ENCODE measurements around the gene UBL4B.
"Not testable (repeated sequence)": the region's sequence is repeated elsewhere in the genome, so short reads cannot be mapped to it uniquely, and the experiment has no call there.

The UBL4B gene, protein sequence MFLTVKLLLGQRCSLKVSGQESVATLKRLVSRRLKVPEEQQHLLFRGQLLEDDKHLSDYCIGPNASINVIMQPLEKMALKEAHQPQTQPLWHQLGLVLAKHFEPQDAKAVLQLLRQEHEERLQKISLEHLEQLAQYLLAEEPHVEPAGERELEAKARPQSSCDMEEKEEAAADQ

DNA sequence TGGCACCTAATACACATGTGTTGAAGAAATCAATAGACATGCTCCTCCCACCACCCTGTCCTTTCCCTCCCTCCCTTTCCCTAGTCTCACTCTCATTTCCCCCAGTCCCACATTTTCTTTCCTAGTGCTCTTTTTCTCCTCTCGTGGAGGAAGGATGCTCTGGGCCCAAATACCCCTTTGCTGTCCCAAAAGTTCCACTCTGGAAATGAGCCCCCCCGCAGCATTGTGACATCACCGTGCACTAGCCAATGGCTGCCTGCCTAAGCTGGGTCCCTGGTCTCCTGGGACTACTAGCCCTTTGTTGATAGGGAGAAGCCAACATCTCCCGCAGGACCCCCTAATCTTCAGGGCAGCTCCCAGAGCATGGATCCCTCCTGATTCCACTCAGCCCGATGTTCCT lies at the start of gene UBL4B:
Gene UBL4B (plus strand): TSS at position 301 of the 400 bp plus-strand sequence. CDS start 92 bp downstream, at position 393.
- DNase-seq, result no peak

DNA sequence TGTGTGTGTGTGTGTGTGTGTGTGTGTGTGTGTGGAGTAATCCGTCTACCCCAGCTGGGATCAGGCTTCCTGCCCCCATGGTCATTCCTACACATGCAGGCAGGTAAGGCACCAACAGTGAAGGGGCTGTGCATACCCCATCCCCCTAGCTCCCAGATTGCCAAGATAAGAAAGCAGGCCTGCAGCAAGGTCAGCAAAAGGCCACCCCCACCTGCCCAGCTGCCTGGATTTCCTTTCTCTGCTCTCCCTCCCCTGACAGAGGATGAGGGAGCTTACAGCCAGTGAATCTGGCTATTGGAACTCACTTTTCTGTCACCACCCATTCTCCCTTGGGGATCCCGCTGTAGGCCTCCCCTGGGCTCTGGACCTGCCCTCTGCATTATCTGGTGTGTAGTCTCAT lies 49.6 kb upstream of the UBL4B start:
- DNase-seq, result no peak

DNA sequence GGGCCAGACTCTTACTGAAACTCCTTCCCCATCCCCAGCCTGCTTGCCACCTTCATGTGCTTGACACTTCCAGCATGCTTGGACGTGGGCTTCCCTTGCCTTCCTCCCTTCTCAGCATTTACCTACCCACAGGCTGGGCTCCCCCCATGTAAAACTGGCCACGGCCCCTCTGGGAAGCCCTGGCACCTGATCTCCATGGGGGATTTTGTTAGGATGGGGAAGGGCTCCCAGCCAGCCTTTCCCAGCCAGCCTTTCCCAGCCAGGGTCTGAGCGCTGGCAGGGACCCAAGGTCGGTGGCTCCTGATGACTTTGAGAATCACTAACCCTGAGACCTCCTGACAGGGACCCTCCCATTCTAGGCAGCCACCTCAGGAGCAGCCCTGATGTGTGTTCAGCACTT lies 48.5 kb upstream of the UBL4B start:
- no peak for DNase-seq

DNA sequence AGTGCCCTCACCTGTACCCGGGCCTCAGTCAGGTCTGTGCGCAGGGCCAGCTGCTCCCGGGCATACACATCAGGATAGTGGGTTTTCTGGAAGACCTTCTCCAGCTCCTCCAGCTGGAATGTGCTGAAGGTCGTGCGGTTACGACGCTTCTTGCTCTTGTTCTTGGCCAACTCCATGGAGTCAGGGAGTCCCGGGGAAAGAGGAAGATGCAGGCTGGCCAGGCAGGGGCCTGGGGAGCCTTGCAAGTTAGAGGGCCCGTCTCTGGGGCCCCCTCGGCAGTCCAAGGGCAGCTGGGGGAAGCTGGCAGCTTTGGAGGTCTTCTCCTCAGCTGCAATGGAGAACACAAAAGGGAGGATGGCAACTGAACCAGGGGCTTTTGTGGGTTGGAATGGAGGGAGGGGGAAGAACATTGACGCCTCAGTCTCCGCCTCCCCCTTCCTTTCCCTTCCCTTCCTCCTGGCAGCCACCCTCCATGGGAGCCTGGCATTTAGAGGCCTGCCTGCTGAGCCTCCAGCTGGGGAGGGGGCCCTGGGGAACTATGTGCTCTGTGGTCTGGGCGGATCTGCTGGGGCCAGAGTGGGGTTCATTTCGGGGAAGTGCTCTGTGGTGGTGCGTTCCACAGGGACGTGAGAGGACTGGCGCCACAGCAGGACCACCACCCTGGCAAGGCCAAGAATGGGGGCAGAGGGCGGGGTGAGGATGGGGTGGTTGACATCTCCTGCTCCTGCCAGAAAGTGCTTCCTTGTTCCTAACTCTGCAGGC lies 47.5 kb upstream of the UBL4B start:
- DNase-seq, result no peak

DNA sequence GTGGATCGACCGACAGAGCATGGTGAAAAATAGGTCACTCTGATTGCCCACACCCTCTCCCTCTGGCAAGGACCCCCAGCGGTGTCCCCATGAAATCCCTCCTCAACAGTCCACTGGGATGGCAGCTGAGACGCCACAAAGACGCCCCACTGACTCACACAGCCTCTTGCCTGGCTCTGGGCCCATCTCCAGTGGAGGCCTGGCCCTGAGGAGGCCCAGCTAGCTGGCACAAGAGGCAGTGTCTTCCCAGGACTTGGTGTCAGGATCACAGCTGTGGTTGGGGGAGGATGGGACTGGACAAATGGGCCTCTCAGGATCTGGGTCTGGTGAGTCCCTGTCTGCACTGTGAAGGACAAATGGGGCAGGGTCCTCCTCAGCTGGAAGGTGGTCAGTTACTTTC lies 46.4 kb upstream of the UBL4B start:
- no peak for DNase-seq

DNA sequence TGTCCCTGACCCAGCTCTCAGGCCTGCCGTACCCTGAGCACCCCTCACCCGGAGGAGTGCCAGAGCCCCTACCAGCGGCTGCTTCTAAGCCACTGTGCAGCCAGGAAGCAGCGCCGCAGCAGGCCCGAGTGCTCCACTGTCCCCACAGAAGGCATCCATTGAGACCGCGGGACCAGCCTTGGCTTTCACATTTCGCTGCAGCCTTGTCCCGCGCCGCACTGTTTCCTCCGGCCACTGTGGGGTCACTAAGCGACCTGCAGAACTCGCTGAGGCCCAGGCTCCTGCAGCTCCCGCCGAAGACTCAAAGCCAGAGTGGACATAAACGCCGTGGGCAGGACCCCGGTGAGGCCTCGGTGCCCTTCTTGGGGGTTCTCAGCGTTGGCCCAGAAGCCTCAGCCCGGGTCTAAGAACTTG lies 44.8 kb upstream of the UBL4B start:
- no peak for DNase-seq

DNA sequence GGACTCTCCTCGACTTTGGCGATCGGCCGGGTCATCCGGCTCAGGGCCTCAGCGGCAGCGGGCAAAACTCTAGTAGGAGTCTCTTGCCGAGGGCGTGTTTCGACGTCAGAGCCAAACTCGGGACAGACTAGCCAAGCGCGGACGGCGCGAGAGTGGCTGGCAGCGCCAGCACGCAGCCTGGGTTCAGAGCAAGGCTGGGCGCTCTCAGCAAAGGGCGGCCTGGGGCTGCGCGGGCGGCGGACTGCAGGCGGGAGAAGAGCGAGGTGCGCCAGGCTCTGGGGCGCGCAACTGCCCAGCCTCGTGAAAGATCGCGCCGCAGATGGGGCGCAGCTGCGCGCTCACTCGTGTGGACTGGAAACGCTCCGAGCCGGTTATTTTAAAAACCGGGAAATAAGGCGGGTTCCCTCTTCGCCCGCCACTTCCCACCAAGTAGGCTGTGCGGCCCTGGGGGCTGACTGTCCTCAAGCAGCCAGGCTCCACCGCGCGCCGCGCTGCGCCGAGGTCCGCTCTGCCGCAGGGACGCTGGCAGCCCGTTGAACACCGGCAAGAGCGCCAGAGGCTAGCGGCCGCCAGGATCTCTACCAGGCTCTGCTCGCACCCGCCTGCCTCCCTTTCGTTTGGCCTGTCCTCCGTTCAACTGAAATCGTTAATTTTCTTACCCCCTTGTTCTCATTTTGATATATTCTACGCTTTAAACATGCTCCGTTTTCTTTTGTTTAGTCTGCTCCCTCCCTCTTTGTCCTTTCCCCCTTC lies 44.2 kb upstream of the UBL4B start:
- DNase-seq, result no peak

DNA sequence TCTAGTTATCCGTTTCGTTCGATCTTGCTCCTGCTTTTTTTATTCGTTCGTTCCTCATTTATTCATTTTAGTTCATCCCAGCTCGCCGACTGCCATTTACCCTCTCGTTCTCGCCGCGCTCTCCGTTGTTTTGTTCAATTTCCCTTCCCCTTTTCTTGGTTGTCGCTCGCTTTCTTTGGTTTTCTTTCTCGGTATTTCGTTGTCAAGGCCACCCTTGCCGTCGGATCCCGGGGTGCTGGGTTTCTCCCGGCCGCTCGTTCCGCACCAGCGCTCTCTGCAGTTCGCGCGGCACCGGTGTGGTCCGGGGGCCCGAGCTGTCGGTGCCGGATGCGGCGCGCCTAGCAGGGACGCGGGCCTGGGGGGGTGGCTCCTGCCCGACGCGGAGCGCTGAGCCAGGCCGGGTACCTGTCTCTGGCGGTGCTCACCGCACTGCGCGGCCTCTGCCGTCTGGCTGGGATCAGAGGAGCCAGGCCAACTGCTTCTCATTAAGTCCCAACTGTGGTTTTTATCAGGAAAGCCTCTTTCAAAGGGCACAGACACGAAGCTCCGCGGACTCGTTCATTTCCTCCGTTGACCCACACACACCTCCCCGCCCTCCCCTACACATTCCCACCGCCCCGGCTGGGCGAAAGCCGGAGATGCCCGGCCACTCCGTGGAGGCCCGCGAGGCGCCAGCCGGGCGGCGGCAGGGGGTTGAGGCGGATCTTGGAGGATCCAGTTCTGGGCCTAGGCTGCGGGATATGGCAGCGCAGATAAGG lies 43.4 kb upstream of the UBL4B start:
- no peak for DNase-seq

DNA sequence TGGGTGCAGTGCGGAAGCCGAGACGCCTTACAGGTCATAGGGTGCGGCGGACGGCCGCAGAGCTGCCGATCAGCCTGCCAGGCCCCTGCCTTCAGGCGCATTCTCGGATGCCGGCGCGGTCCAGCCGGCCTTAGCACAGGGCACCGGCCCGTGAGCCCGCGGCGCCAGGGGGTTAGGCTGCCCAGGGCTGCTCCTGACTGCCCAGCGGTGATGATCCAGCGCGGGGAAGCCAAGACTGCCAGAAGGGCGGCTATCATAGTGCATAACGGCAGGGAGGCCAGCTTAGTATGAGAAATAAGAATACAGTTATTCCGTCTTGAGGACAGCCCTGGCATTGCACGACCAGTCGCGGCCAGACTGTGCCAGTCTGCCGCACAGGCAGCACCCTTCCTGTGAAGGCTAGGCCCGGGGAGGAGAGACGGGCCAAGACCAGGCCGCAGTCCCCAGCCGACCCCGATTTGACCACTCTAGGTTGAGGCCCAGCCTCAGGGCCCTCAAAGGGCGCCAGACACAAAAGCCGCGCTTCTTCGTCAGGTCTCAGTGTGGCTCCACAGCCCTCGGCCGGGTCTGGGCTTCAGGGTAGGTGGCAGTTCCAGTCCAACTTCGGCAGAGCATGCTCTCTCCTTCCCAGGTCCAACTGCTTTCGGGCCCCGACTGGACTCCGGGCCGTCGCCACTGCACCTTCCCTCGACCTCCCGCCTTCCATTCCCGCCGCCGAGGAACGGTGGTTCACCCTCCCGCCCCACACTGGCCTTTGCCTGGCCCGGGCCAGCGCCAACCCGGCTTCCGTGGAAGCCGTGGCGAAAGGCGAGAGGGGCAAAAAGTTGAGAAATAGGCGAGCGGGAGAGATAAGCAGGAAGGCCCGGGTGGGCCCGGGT lies 42.6 kb upstream of the UBL4B start:
- DNase-seq, result no peak

DNA sequence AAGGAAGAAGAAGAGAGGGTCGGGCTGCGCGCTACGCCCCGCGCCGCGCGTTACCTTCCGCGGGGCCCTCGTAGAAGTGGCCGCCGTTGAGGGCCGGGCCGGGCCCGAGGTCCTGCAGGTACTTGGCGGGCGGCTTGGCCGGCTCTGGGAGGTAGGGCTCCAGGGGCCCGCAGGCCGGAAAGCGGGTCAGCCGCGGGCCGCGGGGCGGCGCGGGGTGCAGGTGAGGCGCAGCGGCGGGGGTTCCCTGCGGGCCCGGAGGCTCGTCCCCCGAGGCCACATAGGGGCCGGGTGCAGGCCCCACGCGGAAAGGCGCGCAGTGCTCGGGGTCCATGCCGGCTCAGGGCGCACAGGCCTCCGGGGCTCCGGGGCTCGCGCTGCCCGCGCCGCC lies 42.0 kb upstream of the UBL4B start:
- DNase-seq, result no peak

DNA sequence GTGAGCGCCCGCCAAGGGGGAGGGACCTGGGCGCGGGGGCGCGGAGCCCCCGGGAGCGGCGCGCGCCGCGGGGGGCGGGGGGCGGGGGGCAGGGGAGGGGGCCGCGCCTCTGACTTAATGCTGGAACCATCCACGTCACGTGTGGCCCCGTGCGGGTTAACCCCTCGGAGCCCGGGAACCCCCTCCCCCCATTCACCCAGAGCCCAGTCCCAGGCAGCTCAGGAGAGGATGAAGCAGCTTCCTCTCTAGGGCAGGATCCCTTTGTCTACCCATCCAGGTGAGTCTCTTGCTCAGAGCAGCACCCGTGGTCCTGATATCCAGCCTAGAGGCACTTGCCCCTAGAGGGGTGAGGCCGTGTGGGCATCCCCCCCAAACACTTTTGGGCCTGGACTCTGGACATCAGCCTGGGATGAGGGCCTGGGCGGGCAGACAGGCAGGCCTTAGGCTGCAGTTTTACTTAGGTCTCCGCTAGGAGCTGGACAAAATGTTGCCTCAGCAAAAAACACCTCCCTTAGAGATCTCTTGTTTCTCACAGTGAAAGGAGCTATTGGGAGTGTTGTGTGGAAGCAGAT lies 41.5 kb upstream of the UBL4B start, which contains the start of gene ALX3:
Gene ALX3 (minus strand): TSS at position 2 of the 572 bp plus-strand sequence. CDS start 60 bp downstream, outside the sequence.
- no peak for DNase-seq

DNA sequence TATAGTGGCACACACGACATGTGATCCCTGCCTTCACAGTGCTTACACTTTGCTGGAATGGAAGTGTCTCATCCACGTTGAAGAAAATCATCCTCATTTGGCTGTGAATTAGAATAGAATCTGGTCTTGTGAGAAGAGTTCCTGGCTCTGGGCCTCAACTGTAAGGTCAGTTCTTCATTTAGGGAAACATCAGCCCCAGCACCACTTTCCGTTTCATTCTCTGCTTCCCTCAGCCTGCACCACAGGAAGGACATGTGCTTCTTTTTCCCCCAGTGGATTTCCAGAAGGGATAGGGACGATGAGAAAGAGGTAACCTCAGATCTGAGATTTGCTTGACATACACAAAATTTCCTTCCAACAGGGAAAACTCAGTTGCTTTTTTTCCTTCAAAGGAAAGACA lies 38.1 kb upstream of the UBL4B start:
- DNase-seq, result no peak

DNA sequence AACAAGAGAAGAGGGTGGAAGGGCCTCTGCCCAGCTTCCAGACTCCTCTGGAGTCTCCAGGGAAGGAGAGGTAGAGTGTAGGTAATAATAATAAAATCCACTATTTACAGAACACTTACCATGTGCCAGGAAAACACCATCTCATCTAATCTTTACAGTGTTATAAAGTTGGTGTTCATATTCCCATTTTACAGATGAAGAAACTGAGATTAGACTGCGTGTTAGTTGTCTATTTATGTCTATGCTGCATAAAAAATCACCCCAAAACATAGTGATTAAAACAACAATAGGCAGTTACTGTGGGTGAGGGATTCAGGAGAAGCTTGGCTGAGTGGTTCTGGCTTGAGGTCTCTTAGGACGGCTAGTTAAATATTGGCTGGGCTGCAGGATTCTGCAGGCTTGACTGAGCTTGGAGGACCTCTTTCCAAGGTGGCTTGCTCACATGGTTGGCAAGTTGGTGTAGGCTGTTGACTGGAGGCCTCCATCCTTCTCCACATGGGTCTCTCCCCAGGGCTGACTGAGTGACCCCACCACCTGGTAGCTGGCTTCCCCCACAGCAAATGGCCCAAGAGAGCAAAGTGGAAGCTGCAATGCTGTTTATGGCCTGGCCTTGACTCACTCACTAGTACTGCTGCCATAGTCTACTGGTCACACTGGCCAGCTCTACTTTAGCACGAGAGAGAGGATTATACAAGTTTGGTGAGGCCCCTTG lies 35.3 kb upstream of the UBL4B start:
- DNase-seq, result no peak

DNA sequence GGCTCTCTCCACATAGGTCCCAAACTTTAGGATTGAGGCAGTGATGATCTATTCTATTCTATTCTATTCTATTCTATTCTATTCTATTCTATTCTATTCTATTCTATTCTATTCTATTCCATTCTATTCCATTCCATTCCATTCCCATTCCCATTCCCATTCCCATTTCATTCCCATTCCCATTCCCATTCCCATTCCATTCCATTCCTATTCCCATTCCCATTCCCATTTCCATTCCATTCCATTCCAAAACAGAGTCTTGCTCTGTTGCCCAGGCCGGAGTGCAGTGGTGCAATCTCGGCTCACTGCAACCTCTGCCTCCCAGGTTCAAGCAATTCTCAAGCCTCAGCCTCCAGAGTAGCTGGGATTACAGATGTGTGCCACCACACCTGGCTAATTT lies 32.2 kb upstream of the UBL4B start:
- DNase-seq, result not testable (repeated sequence)

DNA sequence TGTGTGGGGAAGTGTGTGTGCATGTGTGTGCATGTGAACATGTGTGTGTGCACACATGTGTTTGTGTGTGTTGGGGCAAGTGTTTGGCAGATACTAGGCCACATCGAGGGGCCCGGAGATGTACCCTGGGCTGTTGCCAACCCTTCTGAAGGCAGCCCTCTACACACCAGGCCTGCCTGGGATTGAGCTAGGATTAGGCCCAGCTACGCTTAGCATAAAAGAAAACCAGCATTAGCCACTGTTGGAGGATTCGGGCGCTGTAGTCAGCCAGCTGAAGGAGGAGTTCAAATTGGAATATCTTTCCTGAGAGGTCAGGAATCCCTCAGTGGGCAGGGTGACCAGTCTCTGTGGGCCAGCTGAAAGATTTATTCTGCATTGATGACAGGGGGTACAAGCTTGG lies 31.2 kb upstream of the UBL4B start:
- no peak for DNase-seq

DNA sequence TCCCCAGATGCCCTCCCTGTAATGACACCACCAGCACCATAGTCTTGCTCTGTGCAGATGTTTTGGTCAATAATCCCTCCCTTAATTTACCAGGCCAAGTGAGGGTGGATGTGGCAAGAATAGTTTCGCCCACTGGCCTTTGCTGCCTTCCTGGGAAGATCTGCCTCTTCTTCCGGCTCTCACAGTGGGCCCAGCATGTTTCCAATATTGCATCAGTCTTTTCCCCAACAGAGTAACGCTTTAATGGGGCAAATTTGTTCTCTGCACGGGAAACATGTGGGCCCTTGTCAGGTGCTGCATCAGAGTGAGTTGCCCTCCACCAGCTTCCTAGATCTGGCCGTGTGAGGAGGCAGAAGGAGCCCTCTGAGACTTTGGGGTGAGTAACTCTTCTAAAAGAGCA lies 29.8 kb upstream of the UBL4B start:
- DNase-seq, result no peak

DNA sequence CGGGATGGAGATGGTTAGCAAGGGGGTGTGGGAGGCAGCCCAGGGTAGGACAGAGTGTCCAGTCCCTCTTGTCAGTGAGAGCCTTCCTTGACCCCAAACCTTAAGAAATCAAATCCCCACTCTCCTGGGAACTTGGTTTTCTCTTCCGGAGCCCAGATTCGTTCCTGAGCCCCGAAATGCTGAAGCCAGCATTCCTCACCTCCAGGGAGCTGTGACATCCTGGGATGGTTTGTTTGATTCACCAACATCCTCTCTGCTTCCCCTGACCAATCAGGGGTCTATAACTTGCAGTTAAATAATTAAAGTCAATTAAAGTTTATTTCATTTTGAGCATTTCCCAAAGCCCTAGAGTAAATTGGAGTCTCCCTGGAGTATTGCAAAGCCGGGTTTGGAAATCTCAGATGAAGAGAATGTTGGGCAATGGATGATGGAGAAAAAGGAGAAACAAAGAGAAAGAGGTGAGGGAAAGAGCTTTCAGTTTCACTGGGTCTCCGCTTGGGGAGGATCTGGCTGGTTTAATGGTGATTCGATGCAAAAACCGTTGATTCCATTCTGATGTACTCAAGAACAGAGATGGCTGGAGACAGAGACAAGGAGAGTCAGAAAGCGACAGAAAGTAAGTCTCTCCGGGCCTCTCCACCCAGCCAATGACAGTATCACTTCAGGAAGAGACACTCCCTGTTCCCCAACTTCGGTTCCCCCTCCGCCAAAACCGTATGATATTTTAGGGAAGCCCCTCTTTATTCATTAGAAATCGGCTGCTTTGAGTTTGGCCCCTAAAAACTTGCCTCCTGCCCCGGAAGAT lies 29.0 kb upstream of the UBL4B start:
- no peak for DNase-seq

DNA sequence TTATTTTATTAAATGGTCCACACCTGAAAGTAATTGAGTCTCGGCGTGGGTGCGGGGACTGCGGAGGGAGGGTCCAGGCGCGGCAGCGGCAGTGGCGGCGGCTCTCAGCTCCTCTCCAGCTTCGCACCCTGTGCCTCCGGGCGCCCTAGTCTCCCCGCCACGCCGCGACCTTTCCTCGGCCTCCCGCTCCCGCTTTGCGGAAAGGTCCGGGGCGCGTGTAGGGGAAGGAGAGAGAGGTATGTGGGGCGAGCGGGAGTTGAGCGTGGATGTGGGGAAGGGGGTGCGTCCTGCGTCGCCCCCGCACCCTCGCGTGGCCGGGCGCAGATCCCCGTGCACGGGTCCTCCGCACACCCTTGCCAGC lies 28.4 kb upstream of the UBL4B start:
- no peak for DNase-seq

DNA sequence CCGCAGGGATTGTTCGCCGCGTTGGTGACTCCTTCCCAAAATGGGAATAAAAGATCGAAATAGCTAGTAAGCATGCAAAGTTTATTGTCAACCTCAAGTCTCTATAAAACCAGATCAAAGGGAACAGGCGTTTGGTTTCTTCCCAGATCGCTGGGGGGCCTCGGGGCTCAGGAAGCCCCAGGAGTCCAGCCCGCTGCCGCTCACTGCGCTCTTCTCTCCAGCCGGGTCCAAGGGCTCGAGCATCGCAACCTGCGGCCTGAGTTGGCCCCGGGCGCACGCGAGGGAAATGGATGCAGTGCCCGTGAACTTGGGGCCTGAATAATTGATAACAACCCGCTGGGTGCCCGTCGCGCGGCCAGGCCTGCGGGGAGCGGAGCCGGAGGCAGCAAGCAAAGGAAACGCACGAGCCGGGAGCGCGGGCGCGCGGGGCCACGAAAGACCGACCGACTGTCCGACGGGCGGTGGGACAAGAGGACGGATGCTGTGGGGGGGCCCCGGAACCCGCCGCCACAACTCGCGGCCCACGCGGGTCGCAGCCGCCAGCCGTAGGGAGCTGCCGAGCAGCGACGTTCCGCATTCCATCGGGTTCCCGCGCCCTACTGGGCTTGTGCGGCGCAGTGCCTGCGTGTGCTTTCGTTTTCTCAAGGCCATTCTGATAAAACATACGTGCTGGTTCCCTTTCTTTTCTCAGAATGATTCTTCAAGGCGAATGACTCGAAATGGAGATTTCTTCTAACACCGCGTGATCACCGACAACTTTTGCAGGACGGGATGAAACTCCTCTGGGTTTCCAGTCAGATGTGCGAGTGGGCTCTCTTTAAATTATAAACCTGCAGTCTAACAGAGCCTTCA lies 27.8 kb upstream of the UBL4B start:
- DNase-seq, result no peak

All from right hindlimb (tissue), 1 donor.